ENCODE data around the gene AKAP17A. TPM values are rescaled to one million over a fixed set of nuclear protein-coding genes. Genes with fewer than 3 reads are reported as not detected.

Gene AKAP17A
- total RNA-seq, 1 experiment from 2014 or later = 35.4 TPM

DNA sequence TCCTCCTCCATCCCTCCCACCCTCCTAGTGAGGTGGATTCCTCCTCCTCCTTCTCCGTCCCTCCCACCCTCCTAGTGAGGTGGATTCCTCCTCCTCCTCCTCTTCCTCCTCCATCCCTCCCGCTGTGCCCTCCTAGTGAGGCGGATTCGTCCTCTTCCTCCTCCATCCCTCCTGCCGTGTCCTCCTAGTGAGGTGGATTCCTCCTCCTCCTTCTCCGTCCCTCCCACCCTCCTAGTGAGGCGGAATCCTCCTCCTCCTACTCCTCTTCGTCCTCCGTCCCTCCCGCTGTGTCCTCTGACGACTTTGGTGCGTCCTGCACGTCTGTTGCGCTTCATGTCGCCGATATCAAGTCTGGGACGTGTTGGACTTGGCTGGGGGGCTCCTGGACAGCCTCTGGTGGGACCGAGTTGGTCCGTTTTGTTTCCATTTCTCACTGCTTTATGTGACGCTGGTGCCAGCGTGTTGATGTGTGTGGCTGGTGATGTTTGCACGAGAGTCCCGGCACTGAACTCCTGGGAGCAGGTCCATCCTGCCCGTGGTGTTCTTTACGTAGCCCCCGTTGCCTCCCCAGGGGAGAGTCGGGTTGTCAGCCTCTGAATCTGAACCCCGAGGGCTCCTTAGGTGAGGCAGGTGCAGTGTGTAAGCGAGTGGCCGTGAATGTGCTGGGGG lies 5.4 kb downstream of the AKAP17A start:
- DNase-seq (ENCODE audit: low read depth, low spot score) (no peak), ATAC-seq (no peak)
- RAD21 ChIA-PET (ENCODE audit: low non-redundant PET in 1 of 2, low total read pairs in 2 of 2, uncharacterized antibody in 2 of 2, unreplicated experiment in 2 of 2) = no interaction called here
- Histone ChIP-seq H3K79me2 (ENCODE audit: insufficient read depth, low read length) (peaks cover 67% of the 10 kb centered on the region), H4K20me1 (ENCODE audit: insufficient read depth) (no peaks in the 10 kb centered on the region), H3K4me1 (ENCODE audit: control insufficient read depth in 1 of 2, insufficient read depth in 2 of 2, low read length in 2 of 2) (peaks cover 0 to 6% of the 10 kb centered on the region in 2 experiments; a peak in 2 of 4 replicates), H3K27ac (ENCODE audit: low read depth, low read length) (no peak overlapping the region), H3K9me2 (ENCODE audit: insufficient read depth) (no peaks in the 10 kb centered on the region), H3K9ac (ENCODE audit: low read length) (no peak overlapping the region), H2AFZ (ENCODE audit: low read depth, low read length, poor library complexity, severe bottlenecking) (no peak overlapping the region), H3K27me3 (ENCODE audit: insufficient read depth, low read length) (no peaks in the 10 kb centered on the region), H3K9me3 (ENCODE audit: control insufficient read depth in 1 of 2, insufficient read depth in 1 of 2, low read depth in 1 of 2, low read length in 2 of 2) (no peaks in the 10 kb centered on the region), H3K36me3 (ENCODE audit: control insufficient read depth in 1 of 2, insufficient read depth in 2 of 2, low read length in 2 of 2) (peaks cover 14 to 45% of the 10 kb centered on the region in 2 experiments; a peak in 3 of 4 replicates), H3K4me3 (replicated peaks in 1 of 2; ENCODE audit: low read depth in 1 of 2, low read length in 2 of 2) (no peak overlapping the region), H3K4me2 (ENCODE audit: low read length) (no peak overlapping the region)
- TF ChIP-seq RAD21 (IDR thresholded peaks at IDR 0.05; ENCODE audit: low read depth) (no peak), EGR1 (IDR thresholded peaks at IDR 0.05; ENCODE audit: low read depth) (no peak), POLR2AphosphoS5 (IDR thresholded peaks at IDR 0.05; ENCODE audit: low read depth, low read length) (no peak), SP1 (IDR thresholded peaks at IDR 0.05; ENCODE audit: low read depth) (no peak), SIN3A (IDR thresholded peaks at IDR 0.05; ENCODE audit: low read depth) (no peak), POLR2A (IDR thresholded peaks at IDR 0.05; ENCODE audit: borderline replicate concordance, extremely low read depth, insufficient read depth, insufficient read length) (no peak), ELF1 (IDR thresholded peaks at IDR 0.05; ENCODE audit: borderline replicate concordance, low read depth) (no peak), ZFX (IDR thresholded peaks at IDR 0.05) (no peak)
- TF ChIP-seq, protein P1, sequence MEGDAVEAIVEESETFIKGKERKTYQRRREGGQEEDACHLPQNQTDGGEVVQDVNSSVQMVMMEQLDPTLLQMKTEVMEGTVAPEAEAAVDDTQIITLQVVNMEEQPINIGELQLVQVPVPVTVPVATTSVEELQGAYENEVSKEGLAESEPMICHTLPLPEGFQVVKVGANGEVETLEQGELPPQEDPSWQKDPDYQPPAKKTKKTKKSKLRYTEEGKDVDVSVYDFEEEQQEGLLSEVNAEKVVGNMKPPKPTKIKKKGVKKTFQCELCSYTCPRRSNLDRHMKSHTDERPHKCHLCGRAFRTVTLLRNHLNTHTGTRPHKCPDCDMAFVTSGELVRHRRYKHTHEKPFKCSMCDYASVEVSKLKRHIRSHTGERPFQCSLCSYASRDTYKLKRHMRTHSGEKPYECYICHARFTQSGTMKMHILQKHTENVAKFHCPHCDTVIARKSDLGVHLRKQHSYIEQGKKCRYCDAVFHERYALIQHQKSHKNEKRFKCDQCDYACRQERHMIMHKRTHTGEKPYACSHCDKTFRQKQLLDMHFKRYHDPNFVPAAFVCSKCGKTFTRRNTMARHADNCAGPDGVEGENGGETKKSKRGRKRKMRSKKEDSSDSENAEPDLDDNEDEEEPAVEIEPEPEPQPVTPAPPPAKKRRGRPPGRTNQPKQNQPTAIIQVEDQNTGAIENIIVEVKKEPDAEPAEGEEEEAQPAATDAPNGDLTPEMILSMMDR (IDR thresholded peaks at IDR 0.05 in 2 of 3, conservative IDR thresholded peaks at IDR 0.05 in 1 of 3; ENCODE audit: borderline replicate concordance in 1 of 3, insufficient read depth in 1 of 3, low read depth in 2 of 3, low read length in 2 of 3) = no peak
- TF ChIP-seq, protein P2, sequence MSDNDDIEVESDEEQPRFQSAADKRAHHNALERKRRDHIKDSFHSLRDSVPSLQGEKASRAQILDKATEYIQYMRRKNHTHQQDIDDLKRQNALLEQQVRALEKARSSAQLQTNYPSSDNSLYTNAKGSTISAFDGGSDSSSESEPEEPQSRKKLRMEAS (IDR thresholded peaks at IDR 0.05) = no peak
- BruUV-seq (replicated peaks) = no TSS peak
- CTCF ChIA-PET = no interaction called here
- POLR2A ChIA-PET = no interaction called here
- intact Hi-C loops (cut with micrococcal nuclease) = no loop called here
